ENCODE measurements around the gene PDAP1. TPM values are rescaled to one million over a fixed set of nuclear protein-coding genes. Genes with fewer than 3 reads are reported as not detected.

PDAP1 gene
- total and polyA plus RNA-seq, 2 of the 8 experiments (the other 6 are each of a cell fraction or from before 2014, with no cell fraction given) = 26.6 to 169 TPM

GRCh38 chr7:99389772-99390171, 18.6 kb downstream of the PDAP1 start (continued):
- TF ChIP-seq CHD7 (IDR thresholded peaks at IDR 0.05; ENCODE audit: insufficient replicate concordance, low read length) = no peak
